GM23248 (cell line): ENCODE results near the gene TMEM52B. TPM values are rescaled to one million over a fixed set of nuclear protein-coding genes. Genes with fewer than 3 reads are reported as not detected.
"Not testable (repeated sequence)": the region's sequence is repeated elsewhere in the genome, so short reads cannot be mapped to it uniquely, and the experiment has no call there.

Source experiments
- DNase-seq: peaks from one replicate; pipeline ENCODE4 v3.0.0-alpha.2; 2015
- H2AFZ ChIP-seq: fragments of 200-600 bp; sonication (generic); 2 replicates; pipeline ENCODE4 v1.6.1; 2016; ENCODE audit warnings: antibody characterized with exemption
- H3F3A ChIP-seq: fragments of 200-600 bp; sonication (generic); 2 replicates; pipeline ENCODE4 v1.6.1; 2016; ENCODE audit warnings: mild to moderate bottlenecking, antibody characterized with exemption, mixed run types; ENCODE audit not compliant: insufficient read depth
- H3K27ac ChIP-seq: fragments of 200-600 bp; sonication (generic); 2 replicates; pipeline ENCODE4 v1.5.1; 2016; ENCODE audit warnings: mild to moderate bottlenecking
- H3K27me3 ChIP-seq: fragments of 200-600 bp; sonication (generic); replicated peaks from 2 replicates; pipeline ENCODE4 v1.6.1; 2016; ENCODE audit warnings: mild to moderate bottlenecking; ENCODE audit not compliant: insufficient read depth
- H3K36me3 ChIP-seq: fragments of 200-600 bp; sonication (generic); 2 replicates; pipeline ENCODE4 v1.6.1; 2016; ENCODE audit warnings: low read depth, mild to moderate bottlenecking
- H3K4me1 ChIP-seq: fragments of 200-600 bp; sonication (generic); 2 replicates; pipeline ENCODE4 v1.6.1; 2016; ENCODE audit warnings: mild to moderate bottlenecking; ENCODE audit not compliant: insufficient read depth
- H3K4me2 ChIP-seq: fragments of 200-600 bp; sonication (generic); one replicate; pipeline ENCODE4 v1.6.1; 2016; ENCODE audit warnings: mild to moderate bottlenecking; ENCODE audit not compliant: unreplicated experiment
- H3K4me3 ChIP-seq: fragments of 200-600 bp; sonication (generic); 2 replicates; pipeline ENCODE4 v1.5.1; 2016; ENCODE audit warnings: mild to moderate bottlenecking
- H3K79me2 ChIP-seq: fragments of 200-600 bp; sonication (generic); 2 replicates; pipeline ENCODE4 v1.6.1; 2016; ENCODE audit warnings: mild to moderate bottlenecking; ENCODE audit not compliant: insufficient read depth
- H3K9ac ChIP-seq: fragments of 200-600 bp; sonication (generic); 2 replicates; pipeline ENCODE4 v1.6.1; 2016; ENCODE audit warnings: mild to moderate bottlenecking
- H3K9me2 ChIP-seq: fragments of 200-600 bp; sonication (generic); 2 replicates; pipeline ENCODE4 v1.6.1; 2016; ENCODE audit warnings: mixed run types, mild to moderate bottlenecking, moderate library complexity; ENCODE audit not compliant: insufficient read depth
- H3K9me3 ChIP-seq: fragments of 200-600 bp; sonication (generic); one replicate; pipeline ENCODE4 v1.6.1; 2017; ENCODE audit warnings: low read depth
- H4K20me1 ChIP-seq: fragments of 200-600 bp; sonication (generic); 2 replicates; pipeline ENCODE4 v1.6.0; 2016; ENCODE audit not compliant: insufficient read depth
- EZH2 ChIP-seq: fragments of 200-600 bp; sonication (generic); IDR thresholded peaks from 2 replicates; pipeline ENCODE4 v1.6.1; 2018; ENCODE audit warnings: antibody characterized with exemption, mild to moderate bottlenecking; ENCODE audit not compliant: insufficient read depth, poor library complexity, severe bottlenecking
- EZH2phosphoT487 ChIP-seq: fragments of 200-600 bp; sonication (generic); IDR thresholded peaks from 2 replicates; pipeline ENCODE4 v1.6.1; 2018; ENCODE audit warnings: antibody characterized with exemption, moderate library complexity, mild to moderate bottlenecking, low read depth; ENCODE audit not compliant: insufficient read depth
- WGBS, 2 experiments: methylation state at CpG; one replicate each; pipeline ENCODE4 v1.1.6; 2015 to 2017; ENCODE audit warnings: low lambda C conversion rate in 2 of 2, low coverage in 1 of 2; ENCODE audit errors: missing lambda C conversion rate in 2 of 2; 5-methylcytosine and 5-hydroxymethylcytosine counted together
- in situ Hi-C: fragments of 300-500 bp; cut with MboI; formaldehyde crosslinking; loops from 2 replicates; pipeline ENCODE4 v1.15.0; 2020
- polyA plus RNA-seq: library from polyadenylated mRNA; unstranded; fragments of >200 nt; fragmentation: Nextera tagmentation; extraction: Ambion mirVana; gene quantifications from 2 replicates; pipeline ENCODE4 v1.2.1, GENCODE V29; 2016
- total RNA-seq: library from RNA; depleted of rRNA; stranded (reverse); fragments of >200 nt; shearing (Covaris generic); gene quantifications from 2 replicates; pipeline ENCODE4 v1.2.3, GENCODE V29; 2014

The TMEM52B gene
- total and polyA plus RNA-seq, 2 experiments from 2014 or later: 0.25 to 6.7 TPM

- H3K9me3 ChIP-seq: no peaks in the 10 kb centered on the region
- H3K79me2 ChIP-seq: peaks cover 68% of the 10 kb centered on the region
- H3K9ac ChIP-seq: no peak overlapping the region
- peaks cover 37% of the 10 kb centered on the region for H3K4me1 ChIP-seq
- 85% methylated on average over 6 of the region's 6 CpGs for WGBS, 2 experiments
- no peak overlapping the region for H3K4me3 ChIP-seq
- H3F3A ChIP-seq: peaks cover 53% of the 10 kb centered on the region
- no peaks in the 10 kb centered on the region; the same call in 1 of the 2 replicates for H4K20me1 ChIP-seq
- no peak overlapping the region for H3K4me2 ChIP-seq
- TF ChIP-seq EZH2phosphoT487: no peak
- TF ChIP-seq EZH2: no peak
- H3K27ac ChIP-seq: no peak overlapping the region
- DNase-seq: no peak
- H3K9me2 ChIP-seq: no peaks in the 10 kb centered on the region
- no peak overlapping the region for H2AFZ ChIP-seq
- in situ Hi-C loops: no loop called here
- H3K36me3 ChIP-seq: peaks cover 39% of the 10 kb centered on the region
- H3K27me3 ChIP-seq: no peaks in the 10 kb centered on the region
Observed at GRCh38 chr12:10218021-10218420, 39.2 kb downstream of the TMEM52B start.

GRCh38 chr12:10220398-10221077 lies 41.7 kb downstream of the TMEM52B start:
- H4K20me1 ChIP-seq: no peaks in the 10 kb centered on the region; the same call in 1 of the 2 replicates
- H2AFZ ChIP-seq: no peak overlapping the region

DNA sequence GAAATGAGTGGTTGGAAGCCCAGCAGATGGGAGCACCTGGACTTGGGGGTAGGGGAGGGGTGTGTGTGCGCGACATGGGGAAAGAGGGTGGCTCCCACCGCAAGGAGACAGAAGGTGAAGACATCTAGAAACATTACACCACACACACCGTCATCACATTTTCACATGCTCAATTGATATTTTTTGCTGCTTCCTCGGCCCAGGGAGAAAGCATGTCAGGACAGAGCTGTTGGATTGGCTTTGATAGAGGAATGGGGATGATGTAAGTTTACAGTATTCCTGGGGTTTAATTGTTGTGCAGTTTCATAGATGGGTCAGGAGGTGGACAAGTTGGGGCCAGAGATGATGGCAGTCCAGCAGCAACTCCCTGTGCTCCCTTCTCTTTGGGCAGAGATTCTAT lies 43.0 kb downstream of the TMEM52B start:
- H3K9ac ChIP-seq: no peak overlapping the region
- H3K4me2 ChIP-seq: no peak overlapping the region
- H3K79me2 ChIP-seq: peaks cover 34% of the 10 kb centered on the region
- TF ChIP-seq EZH2: no peak
- TF ChIP-seq EZH2phosphoT487: no peak
- no peak for DNase-seq
- H2AFZ ChIP-seq: no peak overlapping the region
- H4K20me1 ChIP-seq: no peaks in the 10 kb centered on the region; the same call in 1 of the 2 replicates
- peaks cover 52% of the 10 kb centered on the region for H3K36me3 ChIP-seq
- in situ Hi-C loops: no loop called here
- H3K4me3 ChIP-seq: no peak overlapping the region
- H3K27me3 ChIP-seq: no peaks in the 10 kb centered on the region
- peaks cover 22% of the 10 kb centered on the region for H3K4me1 ChIP-seq
- no peaks in the 10 kb centered on the region for H3K9me2 ChIP-seq
- no peak overlapping the region for H3K27ac ChIP-seq
- WGBS, 2 experiments: 91% methylated on average over 5 of the region's 5 CpGs
- H3K9me3 ChIP-seq: no peaks in the 10 kb centered on the region
- H3F3A ChIP-seq: peaks cover 37% of the 10 kb centered on the region

More at GRCh38 chr12:10220398-10221077, 41.7 kb downstream of the TMEM52B start:
- Histone ChIP-seq H3K9me3 (no peaks in the 10 kb centered on the region), H3K9me2 (no peaks in the 10 kb centered on the region), H3K4me1 (peaks cover 29% of the 10 kb centered on the region), H3K36me3 (peaks cover 52% of the 10 kb centered on the region), H3K79me2 (peaks cover 48% of the 10 kb centered on the region), H3K4me2 (no peak overlapping the region), H3K27ac (peak overlapping the region; percentile 21), H3F3A (peaks cover 44% of the 10 kb centered on the region), H3K4me3 (no peak overlapping the region), H3K27me3 (no peaks in the 10 kb centered on the region), H3K9ac (no peak overlapping the region)
- no peak for TF ChIP-seq EZH2
- TF ChIP-seq EZH2phosphoT487: no peak
- in situ Hi-C loops: no loop called here
- DNase-seq: peak; percentile 76
- 41 to 45% methylated on average over 8 of the region's 8 CpGs for WGBS, 2 experiments

GRCh38 chr12:10223208-10223607 lies 44.4 kb downstream of the TMEM52B start:
- peaks cover 12% of the 10 kb centered on the region for H3K4me1 ChIP-seq
- H3K9me3 ChIP-seq: no peaks in the 10 kb centered on the region
- H3K36me3 ChIP-seq: peaks cover 52% of the 10 kb centered on the region
- no peak for TF ChIP-seq EZH2phosphoT487
- no peak for TF ChIP-seq EZH2
- DNase-seq: no peak
- peaks cover 37% of the 10 kb centered on the region for H3F3A ChIP-seq
- H3K4me3 ChIP-seq: no peak overlapping the region
- H3K79me2 ChIP-seq: peaks cover 21% of the 10 kb centered on the region
- no peaks in the 10 kb centered on the region for H3K9me2 ChIP-seq
- in situ Hi-C loops: no loop called here
- H3K9ac ChIP-seq: no peak overlapping the region
- no peak overlapping the region for H3K4me2 ChIP-seq
- H2AFZ ChIP-seq: no peak overlapping the region
- no peaks in the 10 kb centered on the region for H3K27me3 ChIP-seq
- 83 to 92% methylated on average over 5 of the region's 5 CpGs for WGBS, 2 experiments
- H4K20me1 ChIP-seq: no peaks in the 10 kb centered on the region; the same call in 1 of the 2 replicates
- no peak overlapping the region for H3K27ac ChIP-seq

DNA sequence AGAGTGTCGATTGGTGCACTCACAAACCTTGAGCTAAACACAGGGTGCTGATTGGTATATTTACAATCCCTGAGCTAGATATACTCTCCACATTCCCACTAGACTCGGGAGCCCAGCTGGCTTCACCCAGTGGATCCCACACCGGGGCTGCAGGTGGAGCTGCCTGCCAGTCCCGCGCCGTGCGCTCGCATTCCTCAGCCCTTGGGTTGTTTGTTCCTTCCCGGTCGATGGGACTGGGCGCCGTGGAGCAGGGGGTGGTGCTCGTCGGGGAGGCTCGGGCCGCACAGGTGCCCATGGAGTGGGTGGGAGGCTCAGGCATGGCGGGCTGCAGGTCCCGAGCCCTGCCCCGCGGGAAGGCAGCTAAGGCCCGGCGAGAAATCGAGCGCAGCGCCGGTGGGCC lies 46.6 kb downstream of the TMEM52B start:
- H3K4me3 ChIP-seq, H3K9ac ChIP-seq, H3K79me2 ChIP-seq, H3K4me1 ChIP-seq, H3K4me2 ChIP-seq, H4K20me1 ChIP-seq, H3K27me3 ChIP-seq, DNase-seq, H2AFZ ChIP-seq, H3K9me3 ChIP-seq, H3K9me2 ChIP-seq, H3K27ac ChIP-seq, in situ Hi-C loops: not testable (repeated sequence)
- WGBS, 2 experiments: 91 to 92% methylated on average over 19 to 25 of the region's 26 CpGs
- Histone ChIP-seq H3F3A (peaks cover 30% of the 10 kb centered on the region), H3K36me3 (peaks cover 38% of the 10 kb centered on the region)
